Osteoblast (primary cell): ENCODE results near the gene PAPSS1. TPM values are rescaled to one million over a fixed set of nuclear protein-coding genes. Genes with fewer than 3 reads are reported as not detected.

ENCODE experiments used
- DNase-seq: peaks from one replicate; pipeline ENCODE4 v3.0.0; 2011; ENCODE audit warnings: low spot score, mixed read lengths; ENCODE audit not compliant: insufficient read length; ENCODE audit errors: missing footprints
- H2AFZ ChIP-seq: 2 replicates; pipeline ENCODE4 v1.6.0; 2011; ENCODE audit warnings: mild to moderate bottlenecking, low read length
- H3K27ac ChIP-seq: 2 replicates; pipeline ENCODE4 v1.5.1; 2011; ENCODE audit warnings: mild to moderate bottlenecking, low read depth, low read length, moderate library complexity
- H3K27me3 ChIP-seq: 2 replicates; pipeline ENCODE4 v1.6.0; 2012; ENCODE audit warnings: mild to moderate bottlenecking, control low read depth, inconsistent platforms, low read length, moderate library complexity; ENCODE audit not compliant: insufficient read depth
- H3K36me3 ChIP-seq: 2 replicates; pipeline ENCODE4 v1.5.1; 2011; ENCODE audit warnings: mild to moderate bottlenecking, low read length, control low read depth, moderate library complexity; ENCODE audit not compliant: insufficient read depth
- H3K4me1 ChIP-seq: 2 replicates; pipeline ENCODE4 v1.5.1; 2011; ENCODE audit warnings: mild to moderate bottlenecking, low read length, control low read depth, moderate library complexity; ENCODE audit not compliant: insufficient read depth
- H3K4me2 ChIP-seq: 2 replicates; pipeline ENCODE4 v1.6.0; 2011; ENCODE audit warnings: mild to moderate bottlenecking, low read length; ENCODE audit not compliant: insufficient read depth
- H3K4me3 ChIP-seq: fragments of 200-600 bp; sonication (generic); 3 replicates; pipeline ENCODE4 v1.5.1; 2012; ENCODE audit warnings: mild to moderate bottlenecking, low read length, inconsistent platforms; ENCODE audit not compliant: insufficient read depth
- H3K79me2 ChIP-seq: 2 replicates; pipeline ENCODE4 v1.6.0; 2012; ENCODE audit warnings: mild to moderate bottlenecking, low read length, control low read depth, inconsistent platforms; ENCODE audit not compliant: insufficient read depth
- H3K9me3 ChIP-seq: 2 replicates; pipeline ENCODE4 v1.5.1; 2011; ENCODE audit warnings: low read depth, low read length, control low read depth
- H4K20me1 ChIP-seq: 2 replicates; pipeline ENCODE4 v1.6.0; 2012; ENCODE audit warnings: mild to moderate bottlenecking, low read length, control low read depth; ENCODE audit not compliant: insufficient read depth
- total RNA-seq: library from RNA; depleted of rRNA; stranded (reverse); fragments of >200 nt; gene quantifications from 2 replicates; pipeline ENCODE4 v1.2.3, GENCODE V29; 2012
- TF ChIP-seq, protein P1 (sequence below): IDR thresholded peaks from 2 replicates; pipeline ENCODE4 v1.5.1; 2011; ENCODE audit warnings: mild to moderate bottlenecking, low read depth, low read length, moderate library complexity; ENCODE audit errors: extremely low read depth

PAPSS1 gene
- total RNA-seq, 1 donor = 123 TPM

DNA sequence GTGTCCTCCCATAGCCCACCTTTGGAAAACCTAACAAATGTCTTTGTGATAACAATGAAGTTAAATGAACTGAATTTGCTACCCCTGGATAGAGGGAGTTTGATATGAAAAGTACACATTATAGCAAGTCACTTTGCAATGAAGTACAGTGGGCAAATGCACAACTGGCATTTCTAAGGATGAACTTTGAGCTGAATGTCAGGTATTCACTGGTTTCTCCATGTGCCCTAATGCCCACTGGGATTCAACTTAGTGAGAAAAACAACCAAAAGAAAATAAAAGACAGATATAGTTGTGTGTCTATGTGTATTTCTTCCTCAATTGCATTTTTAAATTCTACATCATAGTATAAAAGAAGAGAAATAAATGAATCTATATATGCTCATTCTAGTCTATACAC is 51.0 kb downstream of the PAPSS1 start:
- Histone ChIP-seq H2AFZ (no peak overlapping the region), H3K9me3 (no peaks in the 10 kb centered on the region), H3K27me3 (no peaks in the 10 kb centered on the region), H3K4me1 (peaks cover 9% of the 10 kb centered on the region), H3K79me2 (no peaks in the 10 kb centered on the region), H3K36me3 (peaks cover 3% of the 10 kb centered on the region), H3K4me2 (no peak overlapping the region), H4K20me1 (no peaks in the 10 kb centered on the region), H3K4me3 (no peak overlapping the region), H3K27ac (no peak overlapping the region)
- DNase-seq = no peak
- TF ChIP-seq, protein P1, sequence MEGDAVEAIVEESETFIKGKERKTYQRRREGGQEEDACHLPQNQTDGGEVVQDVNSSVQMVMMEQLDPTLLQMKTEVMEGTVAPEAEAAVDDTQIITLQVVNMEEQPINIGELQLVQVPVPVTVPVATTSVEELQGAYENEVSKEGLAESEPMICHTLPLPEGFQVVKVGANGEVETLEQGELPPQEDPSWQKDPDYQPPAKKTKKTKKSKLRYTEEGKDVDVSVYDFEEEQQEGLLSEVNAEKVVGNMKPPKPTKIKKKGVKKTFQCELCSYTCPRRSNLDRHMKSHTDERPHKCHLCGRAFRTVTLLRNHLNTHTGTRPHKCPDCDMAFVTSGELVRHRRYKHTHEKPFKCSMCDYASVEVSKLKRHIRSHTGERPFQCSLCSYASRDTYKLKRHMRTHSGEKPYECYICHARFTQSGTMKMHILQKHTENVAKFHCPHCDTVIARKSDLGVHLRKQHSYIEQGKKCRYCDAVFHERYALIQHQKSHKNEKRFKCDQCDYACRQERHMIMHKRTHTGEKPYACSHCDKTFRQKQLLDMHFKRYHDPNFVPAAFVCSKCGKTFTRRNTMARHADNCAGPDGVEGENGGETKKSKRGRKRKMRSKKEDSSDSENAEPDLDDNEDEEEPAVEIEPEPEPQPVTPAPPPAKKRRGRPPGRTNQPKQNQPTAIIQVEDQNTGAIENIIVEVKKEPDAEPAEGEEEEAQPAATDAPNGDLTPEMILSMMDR = no peak

DNA sequence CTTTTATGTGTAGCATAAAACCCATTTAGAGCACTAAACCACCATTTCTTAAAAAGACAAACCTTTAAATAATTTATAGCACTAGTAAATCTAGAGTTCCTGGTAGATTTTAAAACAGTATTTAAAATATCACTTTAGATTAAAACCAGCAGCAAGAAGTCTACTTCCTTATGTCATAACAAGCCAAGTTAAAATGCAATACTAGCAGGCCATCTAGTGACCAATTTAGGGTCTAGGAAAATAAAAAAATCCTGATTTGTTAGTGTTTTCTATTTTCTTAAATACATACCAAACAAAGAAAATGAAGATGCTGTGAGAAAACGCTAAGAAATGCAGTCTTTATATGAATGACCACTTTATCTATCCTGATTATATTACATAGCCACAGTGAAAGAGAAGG is 53.9 kb downstream of the PAPSS1 start:
- Histone ChIP-seq H2AFZ (no peak overlapping the region), H3K4me1 (peaks cover 9% of the 10 kb centered on the region), H3K27ac (no peak overlapping the region), H3K9me3 (no peaks in the 10 kb centered on the region), H3K4me3 (no peak overlapping the region), H4K20me1 (peaks cover 2% of the 10 kb centered on the region), H3K4me2 (no peak overlapping the region), H3K36me3 (peaks cover 3% of the 10 kb centered on the region), H3K27me3 (no peaks in the 10 kb centered on the region), H3K79me2 (peaks cover 4% of the 10 kb centered on the region)
- no peak for DNase-seq
- TF ChIP-seq, protein P1 = peak; percentile 48

- Histone ChIP-seq H3K36me3 (no peaks in the 10 kb centered on the region), H2AFZ (no peak overlapping the region), H3K27ac (no peak overlapping the region), H3K4me2 (peak overlapping the region; percentile 35), H3K79me2 (peaks cover 5% of the 10 kb centered on the region), H3K4me3 (no peak overlapping the region), H3K27me3 (no peaks in the 10 kb centered on the region), H3K4me1 (peaks cover 9% of the 10 kb centered on the region), H4K20me1 (peaks cover 3% of the 10 kb centered on the region), H3K9me3 (no peaks in the 10 kb centered on the region)
- TF ChIP-seq, protein P1 = no peak
- DNase-seq = peak; percentile 27
Observed at GRCh38 chr4:107665001-107665400, 55.0 kb downstream of the PAPSS1 start.

DNA sequence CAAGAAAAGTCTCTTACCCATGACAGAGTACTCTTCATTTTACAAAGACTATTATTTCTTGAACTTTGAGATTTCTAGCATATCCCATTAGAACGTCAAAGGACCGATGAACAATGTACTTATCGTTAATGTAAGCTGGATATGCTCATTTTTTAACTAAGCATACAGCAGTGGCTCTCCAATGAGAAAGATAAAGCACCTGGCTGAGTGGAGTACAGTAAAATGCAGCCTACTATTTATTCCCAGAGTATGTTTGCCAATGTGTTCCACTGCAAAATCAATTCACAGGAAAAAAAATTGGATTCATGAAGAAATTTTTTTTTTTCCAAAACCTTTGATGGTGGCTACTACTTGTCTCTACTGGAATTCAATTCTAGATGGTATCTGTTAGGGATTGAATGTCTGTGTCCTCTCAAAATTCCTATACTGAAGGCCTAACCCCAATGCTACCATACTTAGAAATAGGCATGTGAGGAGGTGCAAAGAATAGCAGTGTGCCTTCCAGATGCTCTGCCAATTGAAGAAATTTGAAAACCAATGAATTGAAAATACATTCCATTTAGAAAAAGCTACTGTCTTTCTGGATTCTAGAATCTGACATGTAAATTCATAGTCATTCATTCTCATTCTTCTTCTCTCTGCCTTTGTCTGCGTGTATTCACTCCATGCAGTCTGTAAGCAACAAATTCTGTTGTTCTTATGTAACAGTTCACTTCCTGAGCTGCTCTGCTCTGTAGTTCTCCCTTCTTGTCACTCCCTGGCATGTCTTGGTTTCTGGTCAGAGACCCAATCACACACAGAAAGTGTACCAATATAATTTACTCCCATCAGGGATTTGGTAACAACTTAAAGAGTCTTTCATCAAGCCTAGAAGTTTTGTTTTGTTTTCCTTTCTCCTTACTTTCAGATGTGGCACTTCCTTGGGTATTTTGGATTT is 61.4 kb downstream of the PAPSS1 start:
- DNase-seq = peak; percentile 21
- Histone ChIP-seq H3K4me3 (no peak overlapping the region), H2AFZ (no peak overlapping the region), H3K27ac (no peak overlapping the region), H3K4me1 (no peaks in the 10 kb centered on the region), H3K36me3 (peaks cover 13% of the 10 kb centered on the region), H3K27me3 (no peaks in the 10 kb centered on the region), H3K79me2 (peaks cover 5% of the 10 kb centered on the region), H4K20me1 (peaks cover 3% of the 10 kb centered on the region), H3K4me2 (no peak overlapping the region), H3K9me3 (no peaks in the 10 kb centered on the region)
- TF ChIP-seq, protein P1 = no peak
